ENCODE results near the gene ZNF281. TPM values are rescaled to one million over a fixed set of nuclear protein-coding genes. Genes with fewer than 3 reads are reported as not detected.
"Not testable (repeated sequence)": the region's sequence is repeated elsewhere in the genome, so short reads cannot be mapped to it uniquely, and the experiment has no call there.

Gene ZNF281
- total and polyA plus RNA-seq, 9 of the 15 experiments (the other 6 are each of a cell fraction or from before 2014, with no cell fraction given), result 9.6 to 24.9 (median 16.5) TPM

DNA sequence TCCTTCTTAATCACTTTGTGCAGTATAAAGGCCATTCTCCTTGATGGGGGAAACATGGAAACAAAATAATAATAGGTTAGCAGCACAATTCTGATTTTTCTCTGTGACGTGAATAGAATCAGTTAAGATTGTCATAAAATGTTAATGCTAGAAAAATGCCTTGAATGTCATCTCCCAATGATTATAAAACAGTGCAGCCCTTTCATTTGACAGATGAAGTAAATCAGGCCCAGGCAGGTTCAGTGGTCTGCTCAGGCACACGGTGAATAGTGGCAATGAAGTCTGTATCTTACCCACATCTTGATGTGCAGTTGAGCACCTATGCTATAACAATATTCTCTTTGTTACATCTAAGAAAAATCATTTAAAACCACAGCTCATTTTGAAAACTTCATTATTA lies 32.2 kb upstream of the ZNF281 start (continued):
- no peak for TF ChIP-seq CHD1 (IDR thresholded peaks at IDR 0.05; ENCODE audit: low read length)
- no peak for TF ChIP-seq PML (IDR thresholded peaks at IDR 0.05; ENCODE audit: low read length)
- no peak for TF ChIP-seq SAFB (IDR thresholded peaks at IDR 0.05; ENCODE audit: borderline replicate concordance, low read depth, low read length)

DNA sequence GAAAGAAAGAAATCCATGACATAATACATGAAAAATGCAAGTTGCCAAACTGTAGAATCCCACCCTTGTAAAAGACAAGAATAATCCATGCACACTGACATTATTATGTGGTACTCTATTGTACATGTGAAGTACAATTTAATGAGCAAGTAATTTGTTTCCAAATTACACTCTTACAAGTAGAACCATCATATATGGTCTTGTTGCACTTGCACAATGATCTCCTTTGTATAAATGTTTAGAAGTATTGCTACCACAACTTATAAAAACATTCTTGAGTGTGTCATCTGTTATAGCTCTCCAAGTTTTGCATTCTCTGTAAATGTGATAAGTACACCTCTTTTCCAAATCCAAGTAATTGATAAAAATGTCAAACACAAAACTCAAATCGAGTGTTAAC lies 29.1 kb upstream of the ZNF281 start:
- Histone ChIP-seq H3K4me1 (replicated peaks in 1 of 2; ENCODE audit: control insufficient read depth in 2 of 2, insufficient read depth in 2 of 2, low read length in 2 of 2) (no peaks in the 10 kb centered on the region), H2AFZ (ENCODE audit: low read depth, low read length) (no peak overlapping the region), H3K79me2 (ENCODE audit: control insufficient read depth, insufficient read depth, low read length) (no peaks in the 10 kb centered on the region), H3K27me3 (ENCODE audit: control insufficient read depth in 2 of 2, insufficient read depth in 2 of 2, low read length in 2 of 2) (peaks cover 10 to 31% of the 10 kb centered on the region in 2 experiments), H4K20me1 (replicated peaks; ENCODE audit: control insufficient read depth, insufficient read depth, low read length) (no peaks in the 10 kb centered on the region), H3K9ac (ENCODE audit: insufficient read depth in 1 of 2, low read depth in 2 of 2, low read length in 2 of 2) (no peak overlapping the region), H3K4me3 (no peak overlapping the region), H3K36me3 (ENCODE audit: control insufficient read depth, insufficient read depth, low read length) (no peaks in the 10 kb centered on the region), H3K27ac (ENCODE audit: extremely low read depth, low read depth, low read length) (no peak overlapping the region), H3K4me2 (ENCODE audit: insufficient read depth, low read length) (no peak overlapping the region), H3K9me1 (ENCODE audit: control insufficient read depth, insufficient read depth, low read length) (no peaks in the 10 kb centered on the region), H3K9me3 (replicated peaks; ENCODE audit: control insufficient read depth, insufficient read depth, low read depth, low read length) (no peaks in the 10 kb centered on the region)
- BruUV-seq (replicated peaks), result no TSS peak
- in situ Hi-C loops (cut with MboI) (no loop called here), intact Hi-C loops (cut with micrococcal nuclease) (no loop called here)
- 0% methylated on average over 1 of the region's 1 CpG for WGBS (ENCODE audit: insufficient coverage, low coverage, missing lambda C conversion rate)
- POLR2A ChIA-PET, result no interaction called here
- TF ChIP-seq ZNF174 (CRISPR knock-in tag; IDR thresholded peaks at IDR 0.05), result no peak
- TF ChIP-seq POLR2AphosphoS2 (IDR thresholded peaks at IDR 0.05; ENCODE audit: low read length), result no peak
- TF ChIP-seq ZNF445 (CRISPR knock-in tag; IDR thresholded peaks at IDR 0.05; ENCODE audit: low read depth), result no peak
- FAIRE-seq (no peak), ATAC-seq (no peak), DNase-seq (ENCODE audit: extremely low read depth in 1 of 4, low spot score in 3 of 4) (no peak)
- CTCF ChIA-PET (ENCODE audit: low intra/inter-chr PET ratio), result interaction anchor here (0.6 kb wide), 1 partner anchor 328 kb away, joined by 3 read pairs; no protein-coding TSS in a partner anchor

DNA sequence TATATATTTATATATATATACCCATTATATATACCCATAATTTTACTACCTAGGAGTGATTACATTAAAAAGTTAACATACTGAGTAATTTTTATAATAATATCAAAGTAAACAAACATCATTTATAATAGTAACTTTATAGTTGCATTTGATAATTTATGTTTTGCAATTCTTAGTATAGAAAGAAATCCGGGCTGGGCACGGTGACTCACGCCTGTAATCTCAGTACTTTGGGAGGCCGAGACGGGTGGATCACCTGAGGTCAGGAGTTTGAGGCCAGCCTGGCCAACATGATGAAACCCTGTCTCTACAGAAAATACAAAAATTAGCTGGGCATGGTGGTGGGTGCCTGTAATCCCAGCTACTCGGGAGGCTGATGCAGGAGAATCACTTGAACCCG lies 28.6 kb upstream of the ZNF281 start:
- ChIA-PET CTCF (ENCODE audit: low intra/inter-chr PET ratio) (interaction anchor here (0.6 kb wide), 1 partner anchor 327 kb away, joined by 3 read pairs; no protein-coding TSS in a partner anchor), POLR2A (interaction anchor here (0.7 to 1.0 kb wide), 3 partner anchors 12 to 69 kb away, joined by 3 read pairs; no protein-coding TSS in a partner anchor)
- H3K4me2 ChIP-seq (ENCODE audit: insufficient read depth, low read length); intact Hi-C loops (cut with micrococcal nuclease); H3K4me1 ChIP-seq (replicated peaks in 1 of 2; ENCODE audit: control insufficient read depth in 2 of 2, insufficient read depth in 2 of 2, low read length in 2 of 2); H3K79me2 ChIP-seq (ENCODE audit: control insufficient read depth, insufficient read depth, low read length); BruUV-seq (replicated peaks); H4K20me1 ChIP-seq (replicated peaks; ENCODE audit: control insufficient read depth, insufficient read depth, low read length); H3K27ac ChIP-seq (ENCODE audit: extremely low read depth, low read depth, low read length); DNase-seq (ENCODE audit: extremely low read depth in 1 of 4, low spot score in 3 of 4); H3K36me3 ChIP-seq (ENCODE audit: control insufficient read depth, insufficient read depth, low read length); H3K9me3 ChIP-seq (replicated peaks; ENCODE audit: control insufficient read depth, insufficient read depth, low read depth, low read length); H3K9ac ChIP-seq (ENCODE audit: insufficient read depth in 1 of 2, low read depth in 2 of 2, low read length in 2 of 2); H3K4me3 ChIP-seq; H3K9me1 ChIP-seq (ENCODE audit: control insufficient read depth, insufficient read depth, low read length); ATAC-seq; FAIRE-seq; in situ Hi-C loops (cut with MboI); H2AFZ ChIP-seq (ENCODE audit: low read depth, low read length): not testable (repeated sequence)
- WGBS (ENCODE audit: insufficient coverage, low coverage, missing lambda C conversion rate), result 2% methylated on average over 6 of the region's 7 CpGs
- H3K27me3 ChIP-seq (ENCODE audit: control insufficient read depth in 2 of 2, insufficient read depth in 2 of 2, low read length in 2 of 2), result peaks cover 10 to 34% of the 10 kb centered on the region in 2 experiments

Measured in K562 (cell line).